SU-DHL-6 (cell line): Measurements from ENCODE around the gene FAT1.

ENCODE experiments used
- H2AFZ ChIP-seq: fragments of 200-600 bp; sonication (generic); 2 replicates; pipeline ENCODE4 v1.6.1; 2014; ENCODE audit warnings: low read depth, mild to moderate bottlenecking, moderate library complexity, mixed read lengths, antibody characterized with exemption, low read length; ENCODE audit not compliant: severe bottlenecking
- H3F3A ChIP-seq: fragments of 200-600 bp; shearing (Covaris generic); 2 replicates; pipeline ENCODE4 v1.6.0; 2016; ENCODE audit warnings: antibody characterized with exemption, mild to moderate bottlenecking; ENCODE audit not compliant: insufficient read depth
- H3K27ac ChIP-seq: fragments of 200-600 bp; sonication (generic); 2 replicates; pipeline ENCODE4 v1.5.1; 2016; ENCODE audit warnings: low read depth, mild to moderate bottlenecking, low read length, moderate library complexity, mixed read lengths
- H3K27me3 ChIP-seq: fragments of 200-600 bp; sonication (generic), shearing (Covaris generic); 2 replicates; pipeline ENCODE4 v1.6.0; 2014; ENCODE audit warnings: mild to moderate bottlenecking, low read length
- H3K36me3 ChIP-seq: fragments of 200-600 bp; sonication (generic); 2 replicates; pipeline ENCODE4 v1.6.1; 2014; ENCODE audit warnings: mild to moderate bottlenecking, low read length, mixed read lengths
- H3K4me2 ChIP-seq: fragments of 300-600, 200-600 bp; shearing (Covaris generic), sonication (generic); 2 replicates; pipeline ENCODE4 v1.6.0; 2014; ENCODE audit warnings: low read length, low read depth, mild to moderate bottlenecking; ENCODE audit not compliant: poor library complexity, severe bottlenecking
- H3K4me3 ChIP-seq: fragments of 200-600 bp; sonication (generic); 2 replicates; pipeline ENCODE4 v1.5.1; 2014; ENCODE audit warnings: antibody characterized with exemption, low read length, mild to moderate bottlenecking, mixed read lengths; ENCODE audit not compliant: insufficient read depth, poor library complexity, severe bottlenecking
- H3K79me2 ChIP-seq: fragments of 200-600 bp; sonication (generic); 2 replicates; pipeline ENCODE4 v1.6.1; 2014; ENCODE audit warnings: mild to moderate bottlenecking, low read length, moderate library complexity; ENCODE audit not compliant: insufficient read depth
- H3K9ac ChIP-seq: fragments of 200-600 bp; sonication (generic); 2 replicates; pipeline ENCODE4 v1.7.0; 2014; ENCODE audit warnings: mild to moderate bottlenecking, low read length
- H3K9me2 ChIP-seq: fragments of 200-600 bp; sonication (generic); replicated peaks from 2 replicates; pipeline ENCODE4 v1.6.1; 2014; ENCODE audit warnings: low read length; ENCODE audit not compliant: insufficient read depth
- H3K9me3 ChIP-seq: fragments of 200-600 bp; sonication (generic); 2 replicates; pipeline ENCODE4 v1.6.1; 2014; ENCODE audit warnings: low read length, mixed read lengths; ENCODE audit not compliant: insufficient read depth
- H4K20me1 ChIP-seq: fragments of 200-600 bp; sonication (generic); 2 replicates; pipeline ENCODE4 v1.6.1; 2014; ENCODE audit warnings: low read depth, mild to moderate bottlenecking, antibody characterized with exemption, low read length, moderate library complexity, mixed read lengths
- EZH2phosphoT487 ChIP-seq: fragments of 200-600 bp; sonication (generic), shearing (Covaris generic); conservative IDR thresholded peaks from 2 replicates; pipeline ENCODE4 v1.6.1; 2018; ENCODE audit warnings: mild to moderate bottlenecking, antibody characterized with exemption, low read length, moderate library complexity, mixed read lengths
- TF ChIP-seq, protein P1 (sequence below): fragments of 200-600 bp; sonication (generic); IDR thresholded peaks from one replicate; pipeline ENCODE4 v1.5.1; 2017; ENCODE audit warnings: antibody characterized with exemption, mild to moderate bottlenecking, low read length, moderate library complexity; ENCODE audit not compliant: insufficient read depth, poor library complexity, severe bottlenecking

FAT1 gene

DNA sequence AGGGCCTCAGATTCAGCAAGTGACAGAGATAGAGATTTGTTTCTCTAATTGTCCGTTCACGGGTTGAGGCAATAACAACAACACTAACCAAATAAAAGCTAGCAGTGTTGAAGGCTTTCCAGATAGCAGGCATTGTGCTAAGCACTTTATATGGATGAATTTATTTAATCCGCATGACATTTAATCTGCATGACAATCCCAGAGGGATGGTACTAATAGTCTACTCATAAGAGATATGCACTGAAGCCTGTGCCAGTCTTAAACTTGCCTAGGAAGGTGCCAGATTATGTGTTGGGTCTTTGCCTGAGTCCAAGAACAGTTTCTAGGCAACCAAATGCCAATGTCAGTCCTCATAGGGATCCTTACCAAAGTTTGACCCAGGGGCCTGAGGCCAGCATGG is 37.7 kb upstream of the FAT1 start:
- Histone ChIP-seq H3K27me3 (no peaks in the 10 kb centered on the region), H3K27ac (no peak overlapping the region), H3K36me3 (no peaks in the 10 kb centered on the region), H2AFZ (no peak overlapping the region), H3F3A (no peaks in the 10 kb centered on the region), H3K4me3 (no peak overlapping the region), H3K9me3 (no peaks in the 10 kb centered on the region), H4K20me1 (no peaks in the 10 kb centered on the region), H3K9me2 (no peaks in the 10 kb centered on the region), H3K9ac (no peak overlapping the region), H3K79me2 (no peaks in the 10 kb centered on the region), H3K4me2 (no peak overlapping the region)
- TF ChIP-seq, protein P1, sequence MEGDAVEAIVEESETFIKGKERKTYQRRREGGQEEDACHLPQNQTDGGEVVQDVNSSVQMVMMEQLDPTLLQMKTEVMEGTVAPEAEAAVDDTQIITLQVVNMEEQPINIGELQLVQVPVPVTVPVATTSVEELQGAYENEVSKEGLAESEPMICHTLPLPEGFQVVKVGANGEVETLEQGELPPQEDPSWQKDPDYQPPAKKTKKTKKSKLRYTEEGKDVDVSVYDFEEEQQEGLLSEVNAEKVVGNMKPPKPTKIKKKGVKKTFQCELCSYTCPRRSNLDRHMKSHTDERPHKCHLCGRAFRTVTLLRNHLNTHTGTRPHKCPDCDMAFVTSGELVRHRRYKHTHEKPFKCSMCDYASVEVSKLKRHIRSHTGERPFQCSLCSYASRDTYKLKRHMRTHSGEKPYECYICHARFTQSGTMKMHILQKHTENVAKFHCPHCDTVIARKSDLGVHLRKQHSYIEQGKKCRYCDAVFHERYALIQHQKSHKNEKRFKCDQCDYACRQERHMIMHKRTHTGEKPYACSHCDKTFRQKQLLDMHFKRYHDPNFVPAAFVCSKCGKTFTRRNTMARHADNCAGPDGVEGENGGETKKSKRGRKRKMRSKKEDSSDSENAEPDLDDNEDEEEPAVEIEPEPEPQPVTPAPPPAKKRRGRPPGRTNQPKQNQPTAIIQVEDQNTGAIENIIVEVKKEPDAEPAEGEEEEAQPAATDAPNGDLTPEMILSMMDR, result no peak
- TF ChIP-seq EZH2phosphoT487, result no peak

DNA sequence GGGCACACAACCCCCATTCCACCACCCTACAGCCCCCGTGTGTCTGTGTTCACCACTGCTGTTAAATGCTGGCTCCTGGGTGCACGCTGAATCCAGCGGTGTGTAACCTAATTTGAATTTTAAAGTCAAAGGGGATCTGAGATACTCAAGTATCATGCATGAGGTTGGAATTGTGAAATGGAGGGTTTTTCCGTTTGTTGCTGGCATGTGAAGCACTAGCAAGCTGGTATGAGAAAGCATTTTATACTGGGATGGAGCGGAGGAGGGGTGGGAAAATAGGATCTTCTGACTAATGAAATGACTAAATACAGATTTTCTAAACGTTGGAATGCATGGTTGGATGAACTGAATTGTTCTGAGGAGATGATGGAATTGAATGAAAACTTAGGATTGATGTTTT is 36.9 kb upstream of the FAT1 start:
- no peak overlapping the region for H2AFZ ChIP-seq
- H3K79me2 ChIP-seq, result no peaks in the 10 kb centered on the region
- H3K27me3 ChIP-seq, result no peaks in the 10 kb centered on the region
- H4K20me1 ChIP-seq, result no peaks in the 10 kb centered on the region
- H3K9me3 ChIP-seq, result no peaks in the 10 kb centered on the region
- H3K4me2 ChIP-seq, result no peak overlapping the region
- no peaks in the 10 kb centered on the region for H3F3A ChIP-seq
- no peaks in the 10 kb centered on the region for H3K9me2 ChIP-seq
- no peak overlapping the region for H3K9ac ChIP-seq
- H3K27ac ChIP-seq, result no peak overlapping the region
- H3K4me3 ChIP-seq, result no peak overlapping the region
- TF ChIP-seq, protein P1, result no peak
- no peak for TF ChIP-seq EZH2phosphoT487
- no peaks in the 10 kb centered on the region for H3K36me3 ChIP-seq

DNA sequence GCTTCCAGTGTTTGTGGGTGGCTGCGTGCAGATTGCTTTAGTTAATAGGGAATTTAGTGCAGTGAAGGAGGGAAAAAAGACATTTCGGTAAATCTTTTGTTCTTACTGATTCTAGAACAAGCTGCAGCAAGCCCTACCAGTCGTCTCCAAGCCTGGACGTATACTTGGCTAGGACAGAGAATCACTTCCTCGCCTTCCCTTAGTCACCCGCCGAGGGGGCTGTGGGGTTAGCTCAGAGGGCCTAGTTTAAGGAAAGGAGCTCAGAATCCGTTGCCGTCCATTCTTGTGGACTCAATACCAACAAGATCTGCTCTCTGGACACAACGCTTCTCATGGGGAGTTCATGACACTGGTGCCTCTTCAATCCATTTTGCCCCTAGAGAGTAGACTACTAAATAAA is 36.3 kb upstream of the FAT1 start:
- no peaks in the 10 kb centered on the region for H3K9me2 ChIP-seq
- H3K27me3 ChIP-seq, result no peaks in the 10 kb centered on the region
- H3K4me2 ChIP-seq, result no peak overlapping the region
- no peak overlapping the region for H2AFZ ChIP-seq
- TF ChIP-seq, protein P1, result no peak
- no peak for TF ChIP-seq EZH2phosphoT487
- H3K9me3 ChIP-seq, result no peaks in the 10 kb centered on the region
- no peaks in the 10 kb centered on the region for H3K79me2 ChIP-seq
- H3F3A ChIP-seq, result no peaks in the 10 kb centered on the region
- H3K27ac ChIP-seq, result no peak overlapping the region
- H4K20me1 ChIP-seq, result no peaks in the 10 kb centered on the region
- no peaks in the 10 kb centered on the region for H3K36me3 ChIP-seq
- H3K9ac ChIP-seq, result no peak overlapping the region
- H3K4me3 ChIP-seq, result no peak overlapping the region
